ENCODE results near the gene SLC35A4.
"Not testable (repeated sequence)": the region's sequence is repeated elsewhere in the genome, so short reads cannot be mapped to it uniquely, and the experiment has no call there.

SLC35A4 gene

DNA sequence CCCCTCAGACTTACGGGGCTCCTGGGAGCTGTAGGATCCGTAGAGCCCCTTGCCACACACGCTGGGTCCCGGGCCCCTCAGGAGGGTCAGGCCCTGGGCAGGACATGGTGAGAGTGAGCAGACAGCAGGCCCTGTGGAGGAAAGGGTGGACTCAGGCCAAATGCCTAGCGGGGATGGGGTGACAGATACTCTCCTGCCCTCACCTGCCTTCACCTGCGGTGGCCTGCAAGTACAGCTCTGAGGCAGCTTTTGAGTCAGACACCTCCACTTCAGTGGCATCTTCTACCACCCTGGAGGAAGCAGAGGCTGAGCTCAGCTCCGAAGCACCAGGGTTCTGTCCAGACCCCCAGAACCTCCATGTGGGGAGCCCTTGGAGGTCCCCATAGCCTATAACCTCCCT is 26.2 kb downstream of the SLC35A4 start:
- DNase-seq (ENCODE audit: low read depth), result no peak

DNA sequence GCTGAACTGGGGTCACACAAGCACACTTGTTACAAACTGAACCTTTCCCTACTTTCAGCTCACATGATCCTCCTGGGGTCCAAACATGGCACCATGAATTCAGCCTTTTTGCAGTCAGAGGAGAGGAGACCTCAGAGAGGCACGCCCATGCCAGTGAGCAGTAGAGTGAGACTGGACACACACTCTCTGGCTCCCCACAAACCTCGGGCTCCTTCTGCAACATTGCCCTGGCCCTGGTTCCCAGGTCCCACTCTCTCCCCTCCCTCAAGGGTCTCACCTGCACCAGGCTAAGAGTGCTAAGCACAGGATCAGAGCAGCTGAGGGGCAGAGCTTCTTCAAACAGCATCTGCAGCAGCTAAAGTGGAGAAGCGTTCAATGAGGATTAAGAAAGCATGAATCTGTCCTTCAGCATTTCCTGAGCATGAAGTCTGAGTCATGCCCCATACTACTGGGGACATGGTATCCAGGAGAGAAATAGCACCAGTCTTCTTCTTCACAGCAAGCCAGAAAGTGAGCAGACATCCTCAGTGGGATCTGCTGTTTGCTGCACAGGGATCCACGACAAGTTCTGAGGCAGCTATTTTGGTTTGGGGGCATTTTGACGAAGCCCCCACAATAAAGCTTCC is 27.2 kb downstream of the SLC35A4 start:
- DNase-seq (ENCODE audit: low read depth), result peak; percentile 67

DNA sequence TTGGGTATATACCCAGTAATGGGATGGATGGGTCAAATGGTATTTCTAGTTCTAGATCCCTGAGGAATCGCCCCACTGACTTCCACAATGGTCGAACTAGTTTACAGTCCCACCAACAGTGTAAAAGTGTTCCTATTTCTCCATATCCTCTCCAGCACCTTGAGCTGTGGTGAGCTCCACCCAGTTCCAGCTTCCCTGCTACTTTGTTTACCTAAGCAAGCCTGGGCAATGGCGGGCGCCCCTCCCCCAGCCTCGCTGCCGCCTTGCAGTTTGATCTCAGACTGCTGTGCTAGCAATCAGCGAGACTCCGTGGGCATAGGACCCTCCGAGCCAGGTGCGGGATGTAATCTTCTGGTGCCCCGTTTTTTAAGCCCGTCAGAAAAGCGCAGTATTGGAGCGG is 28.4 kb downstream of the SLC35A4 start:
- not testable (repeated sequence) for DNase-seq (ENCODE audit: low read depth)

DNA sequence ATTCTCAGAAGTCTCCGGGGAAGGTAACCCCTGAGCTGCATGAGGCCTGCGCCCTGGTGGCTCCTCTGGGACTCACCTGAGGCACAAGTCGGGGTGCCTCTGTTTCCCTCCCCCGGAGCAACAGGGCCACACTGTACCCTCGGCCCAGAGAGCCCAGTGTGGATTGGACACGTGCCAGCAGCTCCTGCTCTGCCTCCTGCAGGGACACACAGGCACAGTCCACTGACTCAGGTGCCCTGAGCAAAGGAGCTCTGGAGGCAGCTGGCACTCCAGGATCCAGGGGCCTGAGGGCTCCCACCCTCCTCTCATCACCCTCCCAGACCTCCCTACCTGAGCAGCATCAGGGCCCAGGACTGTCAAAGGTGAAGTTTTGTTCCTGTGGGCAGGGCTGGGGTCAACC is 29.5 kb downstream of the SLC35A4 start:
- DNase-seq (ENCODE audit: low read depth), result no peak

DNA sequence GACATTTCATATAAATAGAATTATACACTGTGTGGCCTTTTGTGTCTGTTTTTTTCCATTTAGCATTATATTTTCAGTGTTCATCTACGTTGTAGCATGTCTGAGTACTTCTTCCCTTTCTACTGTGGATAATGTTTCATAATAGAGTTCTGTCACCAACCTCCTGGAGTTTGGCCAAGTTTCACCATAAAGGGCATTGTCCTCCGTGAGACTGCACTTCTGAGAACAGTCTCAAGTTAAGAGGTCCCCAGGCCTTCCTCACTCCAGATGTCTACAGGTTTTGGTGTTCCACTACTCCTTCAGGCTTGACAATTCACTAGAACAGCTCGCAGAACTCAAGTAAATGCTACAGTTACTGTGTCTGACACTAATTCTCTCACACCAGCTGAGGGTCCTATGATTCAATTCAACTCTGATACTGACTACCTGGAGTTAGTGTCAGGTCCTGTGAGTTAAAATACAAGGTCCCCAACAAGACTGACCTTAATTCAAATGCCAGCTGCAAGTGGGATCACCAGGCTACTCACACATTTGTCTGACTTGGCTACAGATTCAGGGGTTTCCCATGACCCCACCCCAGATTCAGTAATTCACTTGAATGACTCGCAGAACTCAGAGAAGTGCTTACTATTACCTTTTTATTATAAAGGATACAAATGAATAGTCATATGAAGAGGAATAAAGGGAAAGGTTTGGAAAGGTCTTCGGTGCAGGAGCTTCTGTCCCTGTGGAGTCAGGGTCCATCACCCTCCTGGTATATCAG is 31.1 kb downstream of the SLC35A4 start:
- no peak for DNase-seq (ENCODE audit: low read depth)

DNA sequence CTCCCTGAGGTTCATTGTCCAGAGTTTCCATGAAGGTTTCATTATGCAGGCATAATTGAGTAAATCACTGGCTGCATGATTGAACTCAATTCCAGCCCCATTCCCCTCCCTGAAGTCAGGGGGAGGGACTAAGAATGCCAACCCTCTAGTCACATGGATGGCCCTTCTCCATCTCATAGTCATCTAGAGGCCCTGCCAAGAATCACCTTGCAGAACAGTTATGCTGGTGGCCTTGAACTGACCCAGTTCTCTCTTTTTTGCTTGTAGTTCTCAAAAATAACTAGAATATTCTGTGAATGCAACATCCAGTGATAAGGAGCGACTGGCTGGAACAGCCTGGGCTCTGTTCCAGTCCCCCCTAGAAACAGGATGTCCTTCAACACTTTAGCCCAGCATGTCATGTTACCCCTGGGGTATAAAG is 31.7 kb downstream of the SLC35A4 start:
- DNase-seq (ENCODE audit: low read depth), result no peak

DNA sequence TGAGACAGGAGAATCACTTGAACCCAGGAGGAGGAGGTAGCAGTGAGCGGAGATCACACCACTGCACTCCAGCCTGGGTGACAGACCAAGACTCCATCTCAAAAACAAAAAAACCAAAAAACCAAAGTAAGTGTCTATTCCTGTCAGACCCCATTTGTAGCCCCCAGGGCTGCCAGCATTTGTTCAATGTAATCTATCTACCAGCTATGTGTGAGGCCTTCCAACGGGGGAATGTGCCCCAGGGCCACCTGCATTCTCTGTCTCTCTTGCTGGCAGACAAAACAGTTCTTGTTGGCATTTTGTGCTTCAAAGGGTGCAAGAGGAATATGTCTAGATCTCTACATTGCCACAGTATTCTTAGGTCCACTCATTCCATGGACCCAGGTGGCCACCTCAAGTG is 34.2 kb downstream of the SLC35A4 start:
- no peak for DNase-seq (ENCODE audit: low read depth)

DNA sequence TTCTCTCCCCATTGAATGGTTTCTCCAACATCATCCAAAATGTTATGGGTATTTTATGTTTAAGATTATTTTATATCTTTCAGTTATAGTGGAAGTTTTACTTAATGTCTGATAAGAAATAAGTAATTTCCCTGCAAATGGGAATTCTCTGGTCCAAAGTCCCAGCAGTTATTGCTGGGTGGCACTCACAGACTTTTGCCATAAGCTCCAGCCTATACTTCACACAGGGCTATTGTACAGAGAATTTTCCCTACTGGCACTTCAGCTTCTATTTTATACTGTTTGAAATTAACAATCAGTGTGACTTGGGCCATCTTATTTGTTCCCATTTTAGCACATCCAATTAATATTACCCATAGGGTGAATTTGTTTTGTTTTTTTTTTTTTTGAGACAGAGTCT is 35.5 kb downstream of the SLC35A4 start:
- DNase-seq (ENCODE audit: low read depth), result no peak

DNA sequence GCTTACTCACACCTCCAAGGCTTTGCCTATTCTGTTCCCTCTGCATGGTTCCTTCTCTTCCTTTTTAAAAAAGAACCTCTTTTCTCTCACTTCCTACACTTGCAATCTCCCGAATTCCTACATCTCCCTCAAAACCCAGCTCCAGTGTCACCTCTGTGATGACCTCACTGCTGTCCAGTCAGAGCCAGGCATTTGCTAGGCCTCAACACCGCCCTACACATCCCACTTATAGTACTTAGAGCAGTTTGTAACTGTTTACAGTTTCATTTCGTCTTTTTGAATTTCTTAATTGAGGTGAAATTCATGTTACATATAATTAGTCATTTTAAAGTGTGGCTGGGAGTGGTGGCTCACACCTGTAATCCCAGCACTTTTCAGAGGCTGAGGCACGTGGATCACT is 37.5 kb downstream of the SLC35A4 start:
- DNase-seq (ENCODE audit: low read depth), result no peak

DNA sequence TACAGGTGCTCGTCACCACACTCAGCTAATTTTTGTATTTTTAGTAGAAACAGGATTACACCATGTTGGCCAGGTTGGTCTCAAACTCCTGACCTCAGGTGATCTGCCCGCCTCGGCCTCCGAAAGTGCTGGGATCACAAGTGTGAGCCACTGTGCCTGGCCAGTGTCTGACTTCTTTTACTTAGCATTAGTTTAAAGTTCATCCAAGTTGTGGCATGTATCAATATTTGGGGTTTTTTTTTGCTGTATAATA is 38.7 kb downstream of the SLC35A4 start:
- DNase-seq (ENCODE audit: low read depth), result not testable (repeated sequence)

DNA sequence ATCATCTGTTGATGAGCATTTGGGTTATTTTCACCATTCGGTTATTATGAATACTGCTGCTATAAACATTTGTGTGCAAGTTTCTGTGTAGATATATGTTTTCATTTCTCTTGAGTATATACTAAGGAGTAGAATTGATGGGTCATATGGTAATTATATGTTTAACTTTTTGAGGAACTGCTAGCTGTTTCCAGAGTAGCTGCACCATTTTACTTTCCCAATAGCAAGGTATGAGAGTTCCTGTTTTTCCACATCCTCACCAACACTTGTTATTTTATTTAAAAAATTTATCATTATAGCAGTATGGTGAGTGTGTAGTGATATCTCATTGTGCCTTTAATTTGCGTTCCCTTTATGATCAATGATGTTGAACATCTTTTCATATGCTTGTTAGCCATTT is 39.1 kb downstream of the SLC35A4 start:
- no peak for DNase-seq (ENCODE audit: low read depth)

DNA sequence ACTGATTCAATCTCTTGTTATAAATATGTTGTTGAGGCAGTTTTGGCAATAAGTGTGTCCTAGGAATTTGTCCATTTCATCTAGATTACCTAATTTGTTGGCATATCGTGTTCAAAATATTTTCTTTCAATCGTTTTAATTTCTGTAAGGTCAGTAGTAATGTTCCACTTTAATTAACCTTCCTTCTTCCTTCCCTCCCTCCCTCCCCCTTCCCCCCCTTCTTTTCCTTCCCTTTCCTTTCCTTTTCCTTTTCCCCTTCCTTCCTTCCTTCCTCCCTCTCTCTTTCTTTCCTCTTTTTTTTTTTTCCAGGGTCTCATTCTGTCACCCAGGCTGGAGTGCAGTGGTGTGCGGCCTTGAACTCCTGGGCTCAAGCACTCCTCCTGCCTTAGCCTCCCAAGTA is 41.3 kb downstream of the SLC35A4 start:
- DNase-seq (ENCODE audit: low read depth), result no peak

DNA sequence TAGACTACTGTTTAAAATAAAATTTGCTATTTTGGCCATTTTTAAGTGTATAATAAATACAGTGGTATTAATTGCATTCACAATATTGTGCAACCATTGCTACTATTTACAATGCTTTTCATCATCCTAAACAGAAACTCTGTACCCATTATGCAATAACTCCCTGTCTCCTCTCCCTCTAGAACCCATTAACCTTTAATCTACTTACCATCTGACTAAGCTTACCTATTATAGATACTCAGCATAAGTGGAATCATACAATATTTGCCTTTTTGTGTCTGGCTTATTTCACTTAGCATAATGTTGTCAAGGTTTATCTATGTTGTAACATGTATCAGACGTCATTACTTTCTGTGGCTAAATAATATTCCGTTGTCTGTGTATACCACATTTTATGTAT is 42.4 kb downstream of the SLC35A4 start:
- no peak for DNase-seq (ENCODE audit: low read depth)

DNA sequence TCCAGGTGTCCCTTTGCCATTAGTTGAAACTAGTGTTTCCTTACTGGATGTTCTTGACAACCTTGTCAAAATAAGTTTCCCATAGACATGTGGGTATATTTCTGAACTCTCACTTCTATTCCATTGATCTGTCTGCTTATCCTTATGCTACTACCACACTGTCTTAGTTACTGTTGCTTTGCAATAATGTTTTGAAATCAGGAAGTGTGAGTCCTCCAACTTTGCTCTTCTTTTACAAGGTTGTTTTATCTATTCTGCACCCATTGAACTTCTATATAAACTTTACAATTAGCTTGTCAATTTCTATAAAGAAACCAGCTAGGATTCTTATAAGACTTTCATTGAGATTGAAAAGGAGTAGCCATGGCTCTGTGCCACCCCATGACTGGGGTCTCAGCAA is 44.1 kb downstream of the SLC35A4 start:
- no peak for DNase-seq (ENCODE audit: low read depth)

DNA sequence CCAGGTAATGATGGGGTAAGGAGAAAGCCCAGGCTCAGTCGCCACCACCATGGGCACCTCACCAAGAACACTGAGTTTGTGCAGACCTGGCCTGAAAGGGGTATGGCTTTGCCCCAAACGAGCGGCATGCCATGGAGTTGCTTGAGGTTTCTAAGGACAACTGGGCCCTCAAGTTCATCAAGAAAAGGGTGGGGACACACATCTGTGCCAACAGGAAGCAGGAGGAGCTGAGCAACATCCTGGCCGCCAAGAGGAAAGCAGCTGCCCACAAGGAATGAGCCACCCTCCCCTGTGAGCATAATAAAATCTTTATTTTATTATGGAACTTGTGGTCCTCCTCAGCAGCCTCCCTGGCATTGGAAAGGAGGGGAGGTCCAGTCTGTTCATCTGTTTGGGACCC is 44.5 kb downstream of the SLC35A4 start:
- no peak for DNase-seq (ENCODE audit: low read depth)

DNA sequence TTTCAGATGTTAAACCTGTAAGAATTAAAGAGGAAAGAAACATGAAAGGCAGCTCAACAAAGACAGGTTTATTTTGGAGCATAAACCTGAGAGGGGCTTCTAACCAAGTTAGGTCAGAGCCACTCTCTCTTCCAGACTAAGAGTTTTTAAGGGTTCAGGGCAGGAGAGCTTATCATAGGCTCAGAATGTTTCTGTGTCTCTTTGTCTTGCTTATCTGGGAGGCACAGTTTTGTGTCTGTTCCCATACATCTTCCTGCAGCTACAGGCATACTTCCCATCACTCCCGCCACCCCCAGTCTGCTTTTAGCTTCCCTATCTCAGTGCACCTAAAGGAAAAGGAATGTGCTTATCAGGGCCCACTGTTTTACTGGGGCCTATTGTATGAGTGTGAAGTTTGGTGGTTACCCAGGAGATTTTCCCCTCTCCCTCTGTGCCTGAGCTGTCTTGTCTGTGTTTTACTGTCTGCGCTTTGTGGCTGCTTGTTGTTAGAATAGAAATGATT is 46.4 kb downstream of the SLC35A4 start:
- no peak for DNase-seq (ENCODE audit: low read depth)
